IMR-90 (cell line): ENCODE results near the gene FLRT1. TPM values are rescaled to one million over a fixed set of nuclear protein-coding genes. Genes with fewer than 3 reads are reported as not detected.

Experiments used
- ATAC-seq: fragments of 200-7000 bp; cut with Tn5 transposase; 2 replicates; pipeline ENCODE4 v1.9.1; 2020; ENCODE audit warnings: low read depth, mild to moderate bottlenecking, moderate library complexity
- BruUV-seq: library from RNA; stranded (reverse); fragments of 400-500 nt; replicated peaks from 2 replicates; lab custom pipeline; 2021; lab: Mats Ljungman, UMichigan
- CTCF ChIA-PET: fragments of 300-600 bp; formaldehyde crosslinking; extraction: SDS; loops from one replicate; lab custom pipeline; 2021; ENCODE audit warnings: antibody characterized with exemption; lab: Yijun Ruan, JAX
- POLR2A ChIA-PET: fragments of 300-600 bp; sonication (Branson Sonifier 250); formaldehyde crosslinking; loops from one replicate; lab custom pipeline; 2022; ENCODE audit warnings: antibody characterized with exemption; ENCODE audit not compliant: unreplicated experiment; lab: Charles Lee
- DNase-seq: peaks from one replicate; pipeline ENCODE4 v3.0.0; 2013
- H2AFZ ChIP-seq: replicated peaks from 2 replicates; pipeline ENCODE3; 2013; ENCODE audit warnings: low read length, mild to moderate bottlenecking; ENCODE audit not compliant: poor library complexity
- H2AK5ac ChIP-seq: 2 replicates; pipeline ENCODE4 v1.6.1; 2013; ENCODE audit warnings: low read depth, low read length, inconsistent platforms
- H2AK9ac ChIP-seq: replicated peaks from 2 replicates; pipeline ENCODE3; 2013; ENCODE audit warnings: mild to moderate bottlenecking, low read depth, low read length, moderate library complexity; ENCODE audit not compliant: poor library complexity
- H2BK120ac ChIP-seq: 2 replicates; pipeline ENCODE4 v1.6.1; 2013; ENCODE audit warnings: low read depth, low read length, inconsistent platforms
- H2BK15ac ChIP-seq: 3 replicates; pipeline ENCODE4 v1.6.1; 2013; ENCODE audit warnings: low read depth, low read length, inconsistent platforms
- H2BK20ac ChIP-seq: 2 replicates; pipeline ENCODE4 v1.6.1; 2013; ENCODE audit warnings: low read depth, mild to moderate bottlenecking, inconsistent platforms, low read length, moderate library complexity
- H2BK5ac ChIP-seq: 2 replicates; pipeline ENCODE4 v1.6.1; 2013; ENCODE audit warnings: mild to moderate bottlenecking, low read depth, low read length, inconsistent platforms; ENCODE audit not compliant: poor library complexity, severe bottlenecking
- H3K14ac ChIP-seq: replicated peaks from 2 replicates; pipeline ENCODE4 v1.6.1; 2013; ENCODE audit warnings: low read depth, low read length, inconsistent platforms
- H3K18ac ChIP-seq: 2 replicates; pipeline ENCODE4 v1.6.1; 2013; ENCODE audit warnings: low read depth, low read length, control low read depth
- H3K23ac ChIP-seq: 2 replicates; pipeline ENCODE4 v1.6.1; 2013; ENCODE audit warnings: low read depth, low read length, inconsistent platforms
- H3K27ac ChIP-seq: 2 replicates; pipeline ENCODE4 v1.5.1; 2013; ENCODE audit warnings: mild to moderate bottlenecking, control low read depth, low read length; ENCODE audit not compliant: insufficient read depth
- H3K27me3 ChIP-seq: 2 replicates; pipeline ENCODE4 v1.6.1; 2013; ENCODE audit warnings: low read length; ENCODE audit not compliant: control insufficient read depth, insufficient read depth
- H3K36me3 ChIP-seq: 2 replicates; pipeline ENCODE4 v1.6.1; 2013; ENCODE audit warnings: low read length, mixed read lengths; ENCODE audit not compliant: control insufficient read depth, insufficient read depth
- H3K4ac ChIP-seq: 2 replicates; pipeline ENCODE4 v1.6.1; 2013; ENCODE audit warnings: low read depth, low read length, inconsistent platforms
- H3K4me1 ChIP-seq: 2 replicates; pipeline ENCODE4 v1.6.1; 2013; ENCODE audit warnings: low read length, mixed read lengths; ENCODE audit not compliant: control insufficient read depth, insufficient read depth
- H3K4me2 ChIP-seq: 2 replicates; pipeline ENCODE4 v1.6.1; 2013; ENCODE audit warnings: low read depth, mild to moderate bottlenecking, control low read depth, low read length, moderate library complexity
- H3K4me3 ChIP-seq: 2 replicates; pipeline ENCODE4 v1.5.1; 2013; ENCODE audit warnings: low read depth, mild to moderate bottlenecking, control low read depth, low read length, moderate library complexity; ENCODE audit not compliant: insufficient read depth
- H3K56ac ChIP-seq: 2 replicates; pipeline ENCODE4 v1.6.1; 2013; ENCODE audit warnings: low read length, inconsistent platforms; ENCODE audit not compliant: insufficient read depth; ENCODE audit errors: extremely low read depth
- H3K79me1 ChIP-seq, 2 experiments: 2 replicates each; pipeline ENCODE4 v1.6.1; 2013; ENCODE audit warnings: low read length in 2 of 2, inconsistent platforms in 1 of 2, low read depth in 1 of 2
- H3K9ac ChIP-seq: 2 replicates; pipeline ENCODE4 v1.6.1; 2013; ENCODE audit warnings: low read depth, low read length, control low read depth
- H3K9me1 ChIP-seq: 2 replicates; pipeline ENCODE4 v1.6.1; 2013; ENCODE audit warnings: low read length, inconsistent platforms; ENCODE audit not compliant: insufficient read depth
- H3K9me3 ChIP-seq: 2 replicates; pipeline ENCODE4 v1.6.1; 2013; ENCODE audit warnings: low read length; ENCODE audit not compliant: control insufficient read depth, insufficient read depth
- H4K20me1 ChIP-seq: 2 replicates; pipeline ENCODE4 v1.6.1; 2013; ENCODE audit warnings: low read length, inconsistent platforms; ENCODE audit not compliant: insufficient read depth
- H4K5ac ChIP-seq: 2 replicates; pipeline ENCODE4 v1.6.1; 2013; ENCODE audit warnings: mild to moderate bottlenecking, low read depth, low read length, control low read depth
- H4K8ac ChIP-seq, 2 experiments: 2 replicates each; pipeline ENCODE4 v1.6.1; 2013; ENCODE audit warnings: low read depth in 2 of 2, low read length in 2 of 2, control low read depth in 1 of 2, inconsistent platforms in 1 of 2
- H4K91ac ChIP-seq: 2 replicates; pipeline ENCODE4 v1.6.1; 2013; ENCODE audit warnings: low read depth, low read length, inconsistent platforms; ENCODE audit not compliant: insufficient read depth
- CEBPB ChIP-seq: IDR thresholded peaks from 2 replicates; pipeline ENCODE4 v1.6.1; 2012; ENCODE audit warnings: low read depth, low read length, improper control_type of control experiment
- CHD1 ChIP-seq: IDR thresholded peaks from 2 replicates; pipeline ENCODE4 v1.6.1; 2012; ENCODE audit warnings: low read depth, low read length, improper control_type of control experiment
- CTCF ChIP-seq: conservative IDR thresholded peaks from 2 replicates; pipeline ENCODE4 v1.5.1; 2012; ENCODE audit warnings: mild to moderate bottlenecking, low read depth, low read length, improper control_type of control experiment
- ELK1 ChIP-seq: fragments of 150-350 bp; IDR thresholded peaks from 2 replicates; pipeline ENCODE4 v1.6.1; 2016; ENCODE audit warnings: low read depth, mild to moderate bottlenecking, low read length, moderate library complexity, borderline replicate concordance
- FOS ChIP-seq: fragments of 150-350 bp; IDR thresholded peaks from 2 replicates; pipeline ENCODE4 v1.6.1; 2016; ENCODE audit warnings: low read depth, low read length
- MAFK ChIP-seq: IDR thresholded peaks from 2 replicates; pipeline ENCODE4 v1.6.1; 2012; ENCODE audit warnings: low read depth, low read length, improper control_type of control experiment
- MAZ ChIP-seq: IDR thresholded peaks from 2 replicates; pipeline ENCODE4 v1.6.1; 2012; ENCODE audit warnings: low read depth, mild to moderate bottlenecking, low read length, improper control_type of control experiment, moderate library complexity, borderline replicate concordance
- MXI1 ChIP-seq: IDR thresholded peaks from 2 replicates; pipeline ENCODE4 v1.6.1; 2012; ENCODE audit warnings: low read depth, mild to moderate bottlenecking, low read length, moderate library complexity, borderline replicate concordance
- NFE2L2 ChIP-seq: fragments of 150-350 bp; IDR thresholded peaks from 2 replicates; pipeline ENCODE4 v1.6.1; 2016; ENCODE audit warnings: low read depth, mild to moderate bottlenecking, low read length
- POLR2A ChIP-seq: IDR thresholded peaks from 2 replicates; pipeline ENCODE4 v1.6.1; 2012; ENCODE audit warnings: mild to moderate bottlenecking, low read depth, low read length
- RAD21 ChIP-seq: IDR thresholded peaks from 2 replicates; pipeline ENCODE4 v1.6.1; 2012; ENCODE audit warnings: low read length, improper control_type of control experiment
- RCOR1 ChIP-seq: IDR thresholded peaks from 2 replicates; pipeline ENCODE4 v1.6.1; 2012; ENCODE audit warnings: mild to moderate bottlenecking, low read length, improper control_type of control experiment; ENCODE audit not compliant: insufficient replicate concordance
- RFX5 ChIP-seq: IDR thresholded peaks from 2 replicates; pipeline ENCODE4 v1.8.0; 2012; ENCODE audit warnings: low read depth, mild to moderate bottlenecking, low read length, moderate library complexity
- SMC3 ChIP-seq: fragments of 150-350 bp; IDR thresholded peaks from 2 replicates; pipeline ENCODE4 v1.6.1; 2016; ENCODE audit warnings: low read depth, mild to moderate bottlenecking, antibody characterized with exemption, low read length, moderate library complexity
- USF2 ChIP-seq: fragments of 150-350 bp; IDR thresholded peaks from 2 replicates; pipeline ENCODE4 v1.6.1; 2017; ENCODE audit warnings: mild to moderate bottlenecking, antibody characterized with exemption, low read length, low read depth
- WGBS, 2 experiments: methylation state at CpG; one replicate each; pipeline versions ENCODE4 v1.1.5 to v1.1.7; 2013; ENCODE audit warnings: missing lambda C conversion rate in 2 of 2; ENCODE audit not compliant: insufficient read length in 1 of 2; ENCODE audit errors: extremely low coverage in 2 of 2; 5-methylcytosine and 5-hydroxymethylcytosine counted together
- dilution Hi-C: fragments of 300-500 bp; cut with HindIII; formaldehyde crosslinking; loops from one replicate; pipeline ENCODE4 v1.14.3; 2018; ENCODE audit warnings: low sequenced_read_pairs; ENCODE audit not compliant: unreplicated experiment
- in situ Hi-C: fragments of 300-500 bp; cut with MboI; formaldehyde crosslinking; loops from 3 replicates; pipeline ENCODE4 v1.14.3; 2019; ENCODE audit warnings: low sequenced_read_pairs, inconsistent platforms, mixed read lengths
- intact Hi-C: fragments of 100-400 bp; cut with micrococcal nuclease; formaldehyde crosslinking; loops from 2 replicates; pipeline ENCODE4 v1.10.0; 2022
- polyA plus RNA-seq, 3 experiments: library from polyadenylated mRNA; depleted of rRNA; stranded (reverse); fragments of >200 nt; gene quantifications; 2 replicates each; pipeline ENCODE4 v1.2.3, GENCODE V29; 2012; ENCODE audit warnings: low replicate concordance in 1 of 3
- total RNA-seq: library from RNA; depleted of rRNA; stranded (reverse); fragments of >200 nt; gene quantifications from 2 replicates; pipeline ENCODE4 v1.2.3, GENCODE V29; 2012

Gene FLRT1
- total and polyA plus RNA-seq, 2 of the 4 experiments (the other 2 are of a cell fraction), result under 0.01 to 0.07 TPM

GRCh38 chr11:64045700-64046099 lies 10.0 kb downstream of the FLRT1 start:
- dilution Hi-C loops, result no loop called here
- POLR2A ChIA-PET, result no interaction called here

More at GRCh38 chr11:64045700-64046099, 10.0 kb downstream of the FLRT1 start:
- no peak overlapping the region for H2AK9ac ChIP-seq
- ATAC-seq (no peak), DNase-seq (no peak)
- H2BK120ac ChIP-seq, result no peak overlapping the region
- no peak overlapping the region for H2AFZ ChIP-seq
- CTCF ChIA-PET, result no interaction called here
- H3K14ac ChIP-seq, result no peak overlapping the region
- no peak overlapping the region for H4K5ac ChIP-seq
- no peaks in the 10 kb centered on the region for H3K9me3 ChIP-seq
- H3K79me1 ChIP-seq, result no peaks in the 10 kb centered on the region
- H3K18ac ChIP-seq, result no peak overlapping the region
- no peak overlapping the region for H3K4me2 ChIP-seq
- no peak overlapping the region for H4K91ac ChIP-seq
- H4K20me1 ChIP-seq, result peaks cover 8% of the 10 kb centered on the region; the same call in 1 of the 2 replicates
- H3K9me1 ChIP-seq, result no peaks in the 10 kb centered on the region
- H3K4ac ChIP-seq, result no peak overlapping the region
- H4K8ac ChIP-seq, result no peak overlapping the region
- H3K27ac ChIP-seq, result no peak overlapping the region
- no peak overlapping the region for H3K9ac ChIP-seq
- no TSS peak for BruUV-seq
- H3K27me3 ChIP-seq, result no peaks in the 10 kb centered on the region; the same call in 1 of the 2 replicates
- H2BK15ac ChIP-seq, result no peak overlapping the region
- TF ChIP-seq RAD21 (no peak), MAZ (no peak), USF2 (no peak), POLR2A (no peak), RFX5 (no peak), CTCF (no peak), SMC3 (no peak), RCOR1 (no peak), CEBPB (no peak), MAFK (no peak), ELK1 (no peak), NFE2L2 (no peak), MXI1 (no peak), CHD1 (no peak), FOS (no peak)
- H3K56ac ChIP-seq, result no peak overlapping the region
- intact Hi-C loops, result no loop called here
- no peak overlapping the region for H2AK5ac ChIP-seq
- H3K23ac ChIP-seq, result no peak overlapping the region
- H3K4me1 ChIP-seq, result no peaks in the 10 kb centered on the region
- H2BK20ac ChIP-seq, result no peak overlapping the region
- no peak overlapping the region for H2BK5ac ChIP-seq
- in situ Hi-C loops, result no loop called here
- no peaks in the 10 kb centered on the region for H3K36me3 ChIP-seq
- 100% methylated on average over 1 of the region's 2 CpGs; no CpG with 5 or more reads in 1 of the 2 experiments for WGBS, 2 experiments
- H3K4me3 ChIP-seq, result no peak overlapping the region
